Endothelial cell (in vitro differentiated cells): ENCODE results near the gene PAPPA. TPM values are rescaled to one million over a fixed set of nuclear protein-coding genes. Genes with fewer than 3 reads are reported as not detected.

Experiments
- DNase-seq: peaks from one replicate; pipeline ENCODE4 v3.0.0; 2021; ENCODE audit warnings: low spot score
- H3K27ac Mint-ChIP-seq: one replicate; pipeline ENCODE4 v1.8.0; 2021; ENCODE audit warnings: mixed read lengths, inconsistent platforms; ENCODE audit not compliant: unreplicated experiment
- H3K27me3 Mint-ChIP-seq: one replicate; pipeline ENCODE4 v1.8.0; 2021; ENCODE audit warnings: mild to moderate bottlenecking, moderate library complexity, mixed read lengths, inconsistent platforms; ENCODE audit not compliant: unreplicated experiment
- H3K36me3 Mint-ChIP-seq: one replicate; pipeline ENCODE4 v1.8.0; 2021; ENCODE audit warnings: mild to moderate bottlenecking, low read depth, mixed read lengths, inconsistent platforms; ENCODE audit not compliant: unreplicated experiment
- H3K4me1 Mint-ChIP-seq: one replicate; pipeline ENCODE4 v1.8.0; 2021; ENCODE audit warnings: mild to moderate bottlenecking, mixed read lengths, inconsistent platforms; ENCODE audit not compliant: unreplicated experiment
- H3K4me3 Mint-ChIP-seq: one replicate; pipeline ENCODE4 v1.8.0; 2021; ENCODE audit warnings: mild to moderate bottlenecking, mixed read lengths, inconsistent platforms; ENCODE audit not compliant: unreplicated experiment
- H3K9me3 Mint-ChIP-seq: one replicate; pipeline ENCODE4 v1.8.0; 2021; ENCODE audit warnings: mixed read lengths, inconsistent platforms; ENCODE audit not compliant: unreplicated experiment
- CTCF ChIP-seq: fragments of 200-600 bp; sonication (generic); IDR thresholded peaks from one replicate; pipeline ENCODE4 v1.5.0; 2021; ENCODE audit warnings: antibody characterized with exemption; ENCODE audit not compliant: unreplicated experiment
- total RNA-seq: library from RNA; stranded (reverse); fragmentation: NEBNext Ultra II Directional; extraction: Animal tissue kit (Norgen Biotek cat#: 25700); gene quantifications from one replicate; pipeline ENCODE4 v1.2.1, GENCODE V29; 2021; ENCODE audit not compliant: unreplicated experiment

Gene PAPPA
- total RNA-seq, 1 donor from 2014 or later: 1.4 TPM

- Mint-ChIP-seq H3K27me3 (no peaks in the 10 kb centered on the region), H3K4me3 (no peak overlapping the region), H3K4me1 (peaks cover 15% of the 10 kb centered on the region), H3K36me3 (no peaks in the 10 kb centered on the region), H3K27ac (no peak overlapping the region), H3K9me3 (no peaks in the 10 kb centered on the region)
- TF ChIP-seq CTCF: no peak
- no peak for DNase-seq
Measured at GRCh38 chr9:116286297-116286696, 132.7 kb downstream of the PAPPA start.

GRCh38 chr9:116287721-116288120 is 134.1 kb downstream of the PAPPA start:
- Mint-ChIP-seq H3K4me1 (peaks cover 12% of the 10 kb centered on the region), H3K27me3 (no peaks in the 10 kb centered on the region), H3K36me3 (no peaks in the 10 kb centered on the region), H3K9me3 (no peaks in the 10 kb centered on the region), H3K27ac (no peak overlapping the region), H3K4me3 (no peak overlapping the region)
- no peak for DNase-seq
- no peak for TF ChIP-seq CTCF

- TF ChIP-seq CTCF: no peak
- Mint-ChIP-seq H3K4me1 (peaks cover 12% of the 10 kb centered on the region), H3K9me3 (no peaks in the 10 kb centered on the region), H3K36me3 (no peaks in the 10 kb centered on the region), H3K27ac (no peak overlapping the region), H3K4me3 (no peak overlapping the region), H3K27me3 (no peaks in the 10 kb centered on the region)
- DNase-seq: no peak
Measured at GRCh38 chr9:116288658-116289057, 135.1 kb downstream of the PAPPA start.

GRCh38 chr9:116297346-116297745 is 143.8 kb downstream of the PAPPA start:
- DNase-seq: no peak
- Mint-ChIP-seq H3K27ac (no peak overlapping the region), H3K36me3 (no peaks in the 10 kb centered on the region), H3K4me1 (peaks cover 3% of the 10 kb centered on the region), H3K27me3 (no peaks in the 10 kb centered on the region), H3K4me3 (no peak overlapping the region), H3K9me3 (no peaks in the 10 kb centered on the region)
- TF ChIP-seq CTCF: no peak

- Mint-ChIP-seq H3K4me3 (no peak overlapping the region), H3K27ac (no peak overlapping the region), H3K9me3 (no peaks in the 10 kb centered on the region), H3K36me3 (no peaks in the 10 kb centered on the region), H3K4me1 (peaks cover 3% of the 10 kb centered on the region), H3K27me3 (no peaks in the 10 kb centered on the region)
- no peak for DNase-seq
- no peak for TF ChIP-seq CTCF
Measured at GRCh38 chr9:116298249-116298648, 144.7 kb downstream of the PAPPA start.
